Thoracic aorta (tissue), 2 donors: ENCODE data around the gene ZNF44. TPM values are rescaled to one million over a fixed set of nuclear protein-coding genes. Genes with fewer than 3 reads are reported as not detected.

Experiments used
- ATAC-seq: fragments of 150-250 bp; one replicate; pipeline ENCODE4 v1.8.0; 2017; ENCODE audit warnings: low read depth; ENCODE audit not compliant: insufficient number of reproducible peaks, low FRiP score
- DNase-seq: peaks from one replicate; pipeline ENCODE4 v3.0.0-alpha.2; 2020; ENCODE audit warnings: low spot score
- H3K27ac ChIP-seq, 2 donors: fragments of 200-600 bp; sonication (generic); 1 replicate in 1 of 2; 2 replicates in 1 of 2; pipeline ENCODE4 v1.5.1; 2016; ENCODE audit warnings: mild to moderate bottlenecking in 2 of 2, moderate library complexity in 2 of 2
- H3K27me3 ChIP-seq: fragments of 200-600 bp; sonication (generic); replicated peaks from 2 replicates; pipeline ENCODE4 v1.6.0; 2016; ENCODE audit warnings: mild to moderate bottlenecking; ENCODE audit not compliant: insufficient read depth
- H3K36me3 ChIP-seq: fragments of 200-600 bp; sonication (generic); one replicate; pipeline ENCODE4 v1.5.1; 2016
- H3K4me1 ChIP-seq, 2 donors: fragments of 200-600 bp; sonication (generic); 1 replicate in 1 of 2; 2 replicates in 1 of 2; pipeline versions ENCODE4 v1.5.1 to v1.6.0; 2016; ENCODE audit warnings: low read depth in 2 of 2, mild to moderate bottlenecking in 1 of 2; ENCODE audit not compliant: control insufficient read depth in 1 of 2
- H3K4me3 ChIP-seq: fragments of 200-600 bp; sonication (generic); 2 replicates; pipeline ENCODE4 v1.5.1; 2016; ENCODE audit warnings: mild to moderate bottlenecking
- H3K9me3 ChIP-seq: fragments of 200-600 bp; sonication (generic); 2 replicates; pipeline ENCODE4 v1.5.1; 2016
- CTCF ChIP-seq: fragments of 200-600 bp; sonication (generic); IDR thresholded peaks from one replicate; pipeline ENCODE4 v1.5.1; 2019; ENCODE audit warnings: antibody characterized with exemption
- total RNA-seq, 2 donors: library from RNA; depleted of rRNA; stranded (reverse); fragments of >200 nt; gene quantifications; one replicate each; pipeline versions ENCODE4 v1.1.0 to v1.2.3, GENCODE V29; 2016

Gene ZNF44
- total RNA-seq, 2 donors from 2014 or later, result 9.5 to 13.2 TPM

GRCh38 chr19:12261554-12261953 is 33.1 kb downstream of the ZNF44 start:
- no peak for TF ChIP-seq CTCF
- no peaks in the 10 kb centered on the region for H3K27me3 ChIP-seq
- H3K4me1 ChIP-seq, result no peaks in the 10 kb centered on the region
- no peak for ATAC-seq
- no peak for DNase-seq
- no peaks in the 10 kb centered on the region for H3K36me3 ChIP-seq
- H3K27ac ChIP-seq, result no peak overlapping the region
- H3K9me3 ChIP-seq, result peaks cover 48% of the 10 kb centered on the region
- no peak overlapping the region for H3K4me3 ChIP-seq

- TF ChIP-seq CTCF, result no peak
- Histone ChIP-seq H3K27ac (no peak overlapping the region), H3K36me3 (no peaks in the 10 kb centered on the region), H3K4me3 (no peak overlapping the region), H3K27me3 (no peaks in the 10 kb centered on the region), H3K4me1 (no peaks in the 10 kb centered on the region), H3K9me3 (peaks cover 42% of the 10 kb centered on the region)
- ATAC-seq (no peak), DNase-seq (no peak)
Observed at GRCh38 chr19:12260861-12261260, 33.8 kb downstream of the ZNF44 start.

DNA sequence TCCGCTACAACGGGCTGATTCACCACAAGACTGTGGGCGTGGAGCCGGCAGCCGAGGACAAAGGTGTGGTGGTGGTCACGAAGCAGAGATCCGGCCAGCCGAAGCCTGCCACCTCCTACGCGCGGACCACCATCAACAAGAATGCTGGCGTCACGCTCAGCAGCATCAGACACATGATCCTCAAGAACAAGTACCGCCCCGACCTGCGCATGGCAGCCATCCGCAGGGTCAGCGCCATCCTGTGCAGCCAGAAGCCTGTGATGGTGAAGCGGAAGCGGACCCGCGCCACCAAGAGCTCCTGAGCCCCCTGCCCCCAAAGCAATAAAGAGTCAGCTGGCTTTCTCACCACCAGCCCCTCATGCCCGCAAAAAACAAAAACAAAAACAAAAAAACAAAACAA is 34.4 kb downstream of the ZNF44 start:
- Histone ChIP-seq H3K4me3 (no peak overlapping the region), H3K27me3 (no peaks in the 10 kb centered on the region), H3K4me1 (no peaks in the 10 kb centered on the region), H3K36me3 (no peaks in the 10 kb centered on the region), H3K9me3 (peaks cover 38% of the 10 kb centered on the region), H3K27ac (no peak overlapping the region)
- ATAC-seq, result no peak
- no peak for DNase-seq
- TF ChIP-seq CTCF, result no peak

DNA sequence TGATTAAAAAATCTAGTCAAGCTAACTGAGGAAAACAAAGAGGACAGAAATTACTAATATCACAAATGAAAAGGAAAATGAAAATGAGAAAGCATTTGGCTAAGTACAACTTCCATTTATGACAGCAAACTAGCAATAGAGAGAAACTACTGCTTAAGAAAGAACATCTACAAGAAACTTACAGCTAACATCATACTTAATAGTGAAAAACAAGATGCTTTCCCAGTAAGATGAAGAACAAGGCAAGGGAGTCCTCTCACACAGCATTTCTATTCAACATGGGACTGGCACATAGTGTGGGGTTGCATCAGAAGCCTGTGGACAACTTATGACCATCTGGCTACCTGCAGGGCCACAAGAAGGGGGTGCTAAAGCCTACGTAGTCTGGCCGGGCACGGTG is 39.3 kb downstream of the ZNF44 start:
- no peaks in the 10 kb centered on the region for H3K27me3 ChIP-seq
- ATAC-seq, result no peak
- no peak for TF ChIP-seq CTCF
- no peaks in the 10 kb centered on the region for H3K4me1 ChIP-seq
- peaks cover 5% of the 10 kb centered on the region for H3K36me3 ChIP-seq
- H3K4me3 ChIP-seq, result no peak overlapping the region
- no peak for DNase-seq
- no peak overlapping the region for H3K27ac ChIP-seq
- H3K9me3 ChIP-seq, result peaks cover 44% of the 10 kb centered on the region

DNA sequence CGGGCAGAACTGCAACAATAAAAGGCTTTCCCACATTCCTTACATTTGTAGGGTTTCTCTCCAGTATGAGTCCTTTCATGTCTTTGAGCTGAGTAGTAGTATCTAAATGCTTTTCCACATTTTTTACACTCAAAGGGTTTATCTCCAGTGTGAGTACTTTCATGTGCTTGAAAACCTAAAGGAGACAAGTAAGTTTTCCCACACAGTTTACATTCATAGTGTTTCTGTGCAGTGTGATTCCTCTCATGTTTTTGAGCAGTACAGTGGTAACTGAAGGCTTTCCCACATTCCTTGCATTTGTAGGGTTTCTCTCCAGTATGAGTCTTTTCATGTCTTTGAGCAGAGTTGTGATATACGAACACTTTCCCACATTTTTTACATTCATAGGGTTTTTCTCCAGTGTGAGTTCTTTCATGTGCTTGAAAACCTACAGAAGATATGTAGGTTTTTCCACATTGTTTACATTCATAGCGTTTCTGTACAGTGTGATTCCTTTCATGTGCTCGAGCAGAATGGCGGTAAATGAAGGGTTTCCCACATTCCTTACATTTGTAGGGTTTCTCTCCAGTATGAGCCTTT is 47.0 kb downstream of the ZNF44 start:
- ATAC-seq (no peak), DNase-seq (no peak)
- H3K27me3 ChIP-seq, result no peaks in the 10 kb centered on the region
- no peak for TF ChIP-seq CTCF
- H3K36me3 ChIP-seq, result peaks cover 35% of the 10 kb centered on the region
- H3K4me3 ChIP-seq, result no peak overlapping the region
- no peaks in the 10 kb centered on the region for H3K4me1 ChIP-seq
- peaks cover 47% of the 10 kb centered on the region for H3K9me3 ChIP-seq
- no peak overlapping the region for H3K27ac ChIP-seq
